Mucosa of rectum (tissue), 2 donors: ENCODE results near the gene MRFAP1.

Experiments used
- H3K27ac ChIP-seq, 2 donors: one replicate each; pipeline ENCODE4 v1.7.0; 2013; ENCODE audit warnings: inconsistent platforms in 2 of 2, low read depth in 2 of 2, low read length in 2 of 2
- H3K27me3 ChIP-seq, 2 donors: one replicate each; pipeline ENCODE4 v1.7.0; 2013; ENCODE audit warnings: low read length in 2 of 2; ENCODE audit not compliant: control insufficient read depth in 2 of 2, insufficient read depth in 2 of 2
- H3K36me3 ChIP-seq, 2 donors: one replicate each; pipeline ENCODE4 v1.7.0; 2013; ENCODE audit warnings: low read length in 2 of 2; ENCODE audit not compliant: control insufficient read depth in 2 of 2, insufficient read depth in 2 of 2
- H3K4me1 ChIP-seq, 2 donors: one replicate each; pipeline ENCODE4 v1.7.0; 2013; ENCODE audit warnings: low read length in 2 of 2, mild to moderate bottlenecking in 1 of 2; ENCODE audit not compliant: control insufficient read depth in 2 of 2, insufficient read depth in 2 of 2
- H3K4me3 ChIP-seq, 2 donors: one replicate each; pipeline ENCODE4 v1.7.0; 2013; ENCODE audit warnings: low read length in 2 of 2
- H3K9ac ChIP-seq, 2 donors: one replicate each; pipeline ENCODE4 v1.7.0; 2013; ENCODE audit warnings: low read length in 2 of 2, low read depth in 1 of 2, mild to moderate bottlenecking in 1 of 2
- H3K9me3 ChIP-seq, 2 donors: one replicate each; pipeline ENCODE4 v1.7.0; 2013; ENCODE audit warnings: low read length in 2 of 2; ENCODE audit not compliant: control insufficient read depth in 2 of 2
- donor health status: healthy.
- donor health status: Normal muscosa, but diverticular disease.

The MRFAP1 gene

GRCh38 chr4:6688879-6689505 lies 48.5 kb downstream of the MRFAP1 start:
- no peaks in the 10 kb centered on the region for H3K36me3 ChIP-seq
- peak overlapping the region; percentile 52 for H3K9ac ChIP-seq
- no peaks in the 10 kb centered on the region for H3K9me3 ChIP-seq
- H3K27ac ChIP-seq, result peak overlapping the region; percentile 74 to 83
- no peaks in the 10 kb centered on the region for H3K27me3 ChIP-seq
- peak overlapping the region; percentile 37 to 45 for H3K4me3 ChIP-seq
- peaks cover 14 to 37% of the 10 kb centered on the region in 2 donors for H3K4me1 ChIP-seq

GRCh38 chr4:6689506-6689960 lies 49.0 kb downstream of the MRFAP1 start:
- peak overlapping the region; percentile 74 to 83 for H3K27ac ChIP-seq
- H3K27me3 ChIP-seq, result no peaks in the 10 kb centered on the region
- no peaks in the 10 kb centered on the region for H3K9me3 ChIP-seq
- no peaks in the 10 kb centered on the region for H3K36me3 ChIP-seq
- peak overlapping the region; percentile 52 for H3K9ac ChIP-seq
- peaks cover 16 to 38% of the 10 kb centered on the region in 2 donors for H3K4me1 ChIP-seq
- peak overlapping the region; percentile 37 to 45 for H3K4me3 ChIP-seq
